Measurements from ENCODE around the gene RPS6KB2.

GRCh38 chr11:67466367-67466766 is 38.1 kb downstream of the RPS6KB2 start:
- TF ChIP-seq EP300 (IDR thresholded peaks at IDR 0.05) (no peak), POLR2AphosphoS5 (IDR thresholded peaks at IDR 0.05) (no peak)
